Measurements from ENCODE around the gene SV2C. TPM values are rescaled to one million over a fixed set of nuclear protein-coding genes. Genes with fewer than 3 reads are reported as not detected.

The SV2C gene
- total and polyA plus RNA-seq, 2 donors (not counting 1 experiment from before 2014, with no cell fraction given), result not detected

DNA sequence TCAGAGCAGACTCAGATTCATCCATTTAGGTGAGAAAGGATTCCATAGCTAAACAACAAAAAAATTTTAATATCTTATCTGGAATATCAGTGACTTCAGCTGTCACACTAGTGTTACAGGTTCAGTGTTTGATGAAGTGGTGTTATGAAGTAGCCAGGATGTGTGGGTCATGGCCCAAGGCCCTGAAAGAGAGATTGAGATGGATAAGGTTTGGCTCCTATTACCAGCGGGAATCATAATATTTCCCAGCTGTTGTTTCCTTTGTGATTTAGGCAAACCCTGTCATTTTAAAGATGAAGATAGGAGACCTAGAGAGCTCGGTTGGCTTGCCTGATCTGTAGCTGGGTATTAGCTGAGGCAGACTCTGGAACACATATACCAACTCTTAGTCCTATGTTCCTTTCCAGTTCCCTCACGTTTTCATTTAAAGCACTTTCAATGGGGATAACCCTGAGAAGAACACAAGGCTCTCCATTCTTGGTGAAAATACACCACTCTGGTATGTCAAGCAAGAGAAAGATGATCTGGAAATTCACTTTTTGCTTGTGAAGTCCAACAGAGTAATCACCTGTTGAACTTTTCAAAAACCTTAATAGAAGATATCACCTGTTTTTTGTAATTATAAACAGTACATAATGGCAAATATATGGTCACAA lies 54.8 kb downstream of the SV2C start:
- TF ChIP-seq CTCF (IDR thresholded peaks at IDR 0.05), result no peak
- TF ChIP-seq EZH2 (IDR thresholded peaks at IDR 0.05; ENCODE audit: borderline replicate concordance, insufficient read depth, low read depth, low read length, poor library complexity, severe bottlenecking), result no peak
- Histone ChIP-seq H3K4me2 (replicated peaks; ENCODE audit: low read depth, low read length, poor library complexity, severe bottlenecking) (no peak overlapping the region), H3K4me1 (ENCODE audit: control insufficient read depth in 2 of 2, insufficient read depth in 2 of 2, low read length in 2 of 2) (no peaks in the 10 kb centered on the region), H3K9ac (ENCODE audit: low read length) (no peak overlapping the region), H3K36me3 (replicated peaks in 1 of 2; ENCODE audit: control extremely low read depth in 1 of 2, control insufficient read depth in 1 of 2, extremely low read depth in 1 of 2, insufficient read depth in 2 of 2, low read length in 1 of 2) (no peaks in the 10 kb centered on the region), H3K27ac (ENCODE audit: low read length in 2 of 2) (no peak overlapping the region), H3K79me2 (ENCODE audit: control insufficient read depth, insufficient read depth, low read length) (no peaks in the 10 kb centered on the region), H2AFZ (ENCODE audit: insufficient read depth, low read depth, low read length, poor library complexity, severe bottlenecking) (no peak overlapping the region), H3K4me3 (ENCODE audit: control extremely low read depth in 1 of 5, extremely low read depth in 1 of 5, insufficient read depth in 1 of 5, low read depth in 2 of 5, low read length in 4 of 5) (no peak overlapping the region), H4K20me1 (ENCODE audit: control insufficient read depth, insufficient read depth, low read length, poor library complexity, severe bottlenecking) (no peaks in the 10 kb centered on the region), H3K27me3 (replicated peaks in 1 of 4; ENCODE audit: control extremely low read depth in 1 of 4, control insufficient read depth in 3 of 4, insufficient read depth in 4 of 4, low read length in 3 of 4) (peaks cover 0 to 4% (median 1%) of the 10 kb centered on the region in 4 experiments), H3K9me3 (ENCODE audit: control extremely low read depth in 1 of 3, control insufficient read depth in 2 of 3, insufficient read depth in 1 of 3, low read length in 2 of 3) (no peaks in the 10 kb centered on the region)
- H3K4me1 Mint-ChIP-seq, result no peaks in the 10 kb centered on the region
- H3K27ac Mint-ChIP-seq, result no peak overlapping the region
- no peak for ATAC-seq (ENCODE audit: low read depth)
- H3K4me3 Mint-ChIP-seq, result no peak overlapping the region
- H3K9me3 Mint-ChIP-seq (ENCODE audit: insufficient read depth), result no peaks in the 10 kb centered on the region
- WGBS (ENCODE audit: insufficient coverage), result 100% methylated on average over 2 of the region's 3 CpGs
- DNase-seq, result no peak
- CTCF ChIA-PET, result no interaction called here
- POLR2A ChIA-PET, result no interaction called here
- intact Hi-C loops (cut with micrococcal nuclease), result no loop called here
- peaks cover 8% of the 10 kb centered on the region for H3K27me3 Mint-ChIP-seq

DNA sequence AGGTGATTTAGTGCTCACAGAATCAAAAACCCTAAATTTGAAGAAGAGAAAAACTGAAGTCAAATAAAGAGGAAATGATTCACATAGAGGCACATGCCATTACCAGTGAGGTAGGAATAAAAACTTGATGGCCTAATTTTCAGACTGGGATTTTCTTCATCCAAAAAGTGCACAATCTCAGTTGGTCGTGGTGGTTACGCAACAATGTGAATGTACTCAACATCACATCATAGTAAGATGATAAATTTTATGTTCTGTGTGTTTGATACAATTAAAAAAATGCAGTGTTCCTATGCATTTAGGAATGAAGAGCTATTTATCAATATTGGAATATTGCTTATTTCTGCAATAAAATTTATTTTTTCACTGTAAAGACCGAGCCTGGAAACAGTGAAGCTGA lies 60.7 kb downstream of the SV2C start:
- Histone ChIP-seq H3K4me2 (replicated peaks; ENCODE audit: low read depth, low read length, poor library complexity, severe bottlenecking) (no peak overlapping the region), H3K4me3 (ENCODE audit: control extremely low read depth in 1 of 5, extremely low read depth in 1 of 5, insufficient read depth in 1 of 5, low read depth in 2 of 5, low read length in 4 of 5) (no peak overlapping the region), H3K27ac (ENCODE audit: low read length in 2 of 2) (no peak overlapping the region), H3K36me3 (replicated peaks in 1 of 2; ENCODE audit: control extremely low read depth in 1 of 2, control insufficient read depth in 1 of 2, extremely low read depth in 1 of 2, insufficient read depth in 2 of 2, low read length in 1 of 2) (no peaks in the 10 kb centered on the region), H4K20me1 (ENCODE audit: control insufficient read depth, insufficient read depth, low read length, poor library complexity, severe bottlenecking) (no peaks in the 10 kb centered on the region), H3K4me1 (ENCODE audit: control insufficient read depth in 2 of 2, insufficient read depth in 2 of 2, low read length in 2 of 2) (no peaks in the 10 kb centered on the region), H3K79me2 (ENCODE audit: control insufficient read depth, insufficient read depth, low read length) (no peaks in the 10 kb centered on the region), H2AFZ (ENCODE audit: insufficient read depth, low read depth, low read length, poor library complexity, severe bottlenecking) (no peak overlapping the region), H3K9me3 (ENCODE audit: control extremely low read depth in 1 of 3, control insufficient read depth in 2 of 3, insufficient read depth in 1 of 3, low read length in 2 of 3) (no peaks in the 10 kb centered on the region), H3K27me3 (replicated peaks in 1 of 4; ENCODE audit: control extremely low read depth in 1 of 4, control insufficient read depth in 3 of 4, insufficient read depth in 4 of 4, low read length in 3 of 4) (peaks cover 0 to 4% (median 1%) of the 10 kb centered on the region in 4 experiments), H3K9ac (ENCODE audit: low read length) (no peak overlapping the region)
- peaks cover 6% of the 10 kb centered on the region for H3K27me3 Mint-ChIP-seq
- DNase-seq (no peak), ATAC-seq (ENCODE audit: low read depth) (no peak)
- no peaks in the 10 kb centered on the region for H3K4me1 Mint-ChIP-seq
- H3K27ac Mint-ChIP-seq, result no peak overlapping the region
- no CpG with 5 or more reads among the region's 3 CpGs for WGBS (ENCODE audit: insufficient coverage)
- H3K4me3 Mint-ChIP-seq, result no peak overlapping the region
- TF ChIP-seq EZH2 (IDR thresholded peaks at IDR 0.05; ENCODE audit: borderline replicate concordance, insufficient read depth, low read depth, low read length, poor library complexity, severe bottlenecking), result no peak
- no peak for TF ChIP-seq CTCF (IDR thresholded peaks at IDR 0.05)
- intact Hi-C loops (cut with micrococcal nuclease), result no loop called here
- ChIA-PET CTCF (no interaction called here), POLR2A (no interaction called here)
- H3K9me3 Mint-ChIP-seq (ENCODE audit: insufficient read depth), result no peaks in the 10 kb centered on the region
